Measurements from ENCODE around the gene VSIG2.

The VSIG2 gene

DNA sequence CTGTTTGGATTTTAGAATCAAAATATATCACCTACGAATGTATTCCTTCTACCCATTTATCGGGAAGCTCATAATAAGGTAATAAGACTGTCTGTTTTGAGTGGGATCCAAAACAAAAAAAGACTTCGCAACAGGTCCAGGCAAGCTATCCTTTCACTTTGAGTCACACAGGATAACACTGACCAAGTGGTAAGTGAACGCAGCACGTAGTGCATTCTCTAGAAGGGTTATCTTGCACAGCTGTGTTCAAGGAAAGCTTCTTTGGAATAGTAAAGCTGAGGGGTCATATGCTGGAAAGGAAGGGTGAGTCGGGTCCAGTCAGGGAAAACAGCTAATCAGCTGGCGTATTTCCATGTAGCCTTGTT is 34.7 kb downstream of the VSIG2 start:
- DNase-seq = no peak

DNA sequence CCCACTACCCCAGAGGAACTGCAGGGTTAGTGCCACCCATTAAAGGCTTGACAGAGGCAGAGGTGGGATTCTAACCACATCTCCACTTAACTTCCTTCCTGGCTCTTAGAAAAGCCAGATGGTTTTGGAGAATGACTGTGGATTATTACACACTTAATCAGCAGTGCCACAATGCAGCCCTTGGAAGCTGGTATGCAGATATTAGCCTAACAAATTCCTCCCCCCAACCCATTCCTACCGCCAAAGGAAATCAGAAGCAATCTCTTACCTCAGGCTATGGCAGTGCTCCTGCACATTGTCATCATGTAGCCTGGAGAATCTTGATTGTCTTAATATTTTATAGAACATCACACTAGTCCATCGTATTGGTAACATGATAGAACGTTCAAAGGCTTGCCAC is 35.5 kb downstream of the VSIG2 start:
- no peak for DNase-seq

DNA sequence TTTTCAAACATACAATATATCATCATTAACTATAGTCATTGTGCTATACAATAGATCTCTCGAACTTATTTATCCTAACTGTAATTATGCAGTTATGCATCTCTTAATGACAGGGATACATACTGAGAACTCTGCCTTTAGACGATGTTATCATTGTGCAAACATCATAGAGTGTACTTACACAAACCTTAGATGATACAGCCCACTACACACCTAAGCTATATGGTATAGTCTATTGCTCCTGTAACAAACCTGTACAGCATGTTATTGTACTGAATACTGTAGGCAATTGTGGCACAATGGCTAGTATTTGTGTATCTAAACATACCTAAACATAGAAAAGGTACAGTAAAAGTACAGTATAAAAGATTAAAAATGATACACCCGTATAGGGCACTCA is 39.7 kb downstream of the VSIG2 start:
- DNase-seq = no peak

DNA sequence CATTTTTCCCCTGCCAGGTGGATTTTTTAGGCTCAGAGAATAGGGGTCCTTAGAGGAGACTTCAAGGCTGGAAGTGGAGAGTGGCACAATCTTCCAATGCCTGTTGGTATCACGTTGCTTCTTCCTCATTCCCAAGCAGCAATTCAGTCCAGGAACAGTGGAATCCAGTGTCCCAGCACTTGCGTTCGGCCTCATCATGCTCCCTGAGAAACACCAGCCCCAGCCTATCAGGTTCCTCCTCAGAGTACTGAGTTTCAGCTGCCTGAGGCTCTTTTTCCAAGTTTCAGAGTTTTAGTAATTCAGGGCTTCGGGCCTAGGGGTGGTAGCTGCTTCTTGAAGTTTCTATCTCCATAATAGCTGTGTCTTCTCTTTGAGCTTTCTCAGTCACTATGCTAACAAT is 44.2 kb downstream of the VSIG2 start:
- DNase-seq = no peak

DNA sequence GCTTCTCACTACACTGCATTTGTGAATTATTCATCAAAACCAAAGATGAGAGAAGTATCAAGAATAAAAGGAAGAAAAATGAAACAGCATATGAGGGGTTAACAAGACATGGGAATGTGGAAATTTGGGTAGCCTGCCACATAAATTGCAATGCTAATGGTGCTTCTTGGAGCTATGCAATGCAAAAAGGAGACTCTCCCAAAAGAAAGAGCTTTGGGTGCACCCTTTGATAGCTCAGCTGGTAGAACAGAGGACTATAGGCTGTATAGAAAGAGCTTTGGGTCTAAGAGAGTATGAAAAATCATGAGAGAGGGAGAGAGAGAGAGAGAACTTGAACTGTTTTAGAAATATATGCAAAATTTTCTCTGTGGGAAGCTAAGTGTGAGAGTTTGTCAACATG is 52.0 kb downstream of the VSIG2 start:
- DNase-seq = no peak

DNA sequence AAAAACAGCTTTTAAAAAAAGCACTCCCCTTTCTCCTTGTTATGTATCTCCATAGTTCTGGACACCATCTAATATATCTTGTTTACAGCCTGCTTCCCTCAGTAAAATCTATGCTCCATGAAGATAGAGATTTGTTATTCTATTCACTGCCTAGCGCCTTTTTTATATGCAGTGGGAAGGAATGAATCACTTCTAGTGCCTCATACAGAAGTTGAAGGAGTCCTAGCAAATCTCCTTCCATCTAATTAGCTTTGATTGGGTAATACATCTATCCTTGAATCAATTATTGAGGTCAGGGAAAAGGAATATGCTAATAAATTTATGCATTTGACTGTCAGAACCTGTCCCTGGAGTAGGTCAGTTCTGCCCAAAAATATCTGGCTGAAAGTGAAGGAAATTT is 52.5 kb downstream of the VSIG2 start:
- DNase-seq = no peak

All from activated gamma-delta T cell treated with Interleukin-2 at 50 U/mL for 16 hours (primary cell).